ENCODE data around the gene PIGS. TPM values are rescaled to one million over a fixed set of nuclear protein-coding genes. Genes with fewer than 3 reads are reported as not detected.
A peak's percentile ranks its signal among the peaks of the same experiment; 100 is the strongest.

The PIGS gene
- total and polyA plus RNA-seq, 2 of the 13 experiments (the other 11 are each of a cell fraction or from before 2014, with no cell fraction given): 31.7 to 42.6 TPM

GRCh38 chr17:28598799-28599310, 27.5 kb upstream of the PIGS start, which contains the start of gene SPAG5 (continued):
- TF ChIP-seq, protein P1, sequence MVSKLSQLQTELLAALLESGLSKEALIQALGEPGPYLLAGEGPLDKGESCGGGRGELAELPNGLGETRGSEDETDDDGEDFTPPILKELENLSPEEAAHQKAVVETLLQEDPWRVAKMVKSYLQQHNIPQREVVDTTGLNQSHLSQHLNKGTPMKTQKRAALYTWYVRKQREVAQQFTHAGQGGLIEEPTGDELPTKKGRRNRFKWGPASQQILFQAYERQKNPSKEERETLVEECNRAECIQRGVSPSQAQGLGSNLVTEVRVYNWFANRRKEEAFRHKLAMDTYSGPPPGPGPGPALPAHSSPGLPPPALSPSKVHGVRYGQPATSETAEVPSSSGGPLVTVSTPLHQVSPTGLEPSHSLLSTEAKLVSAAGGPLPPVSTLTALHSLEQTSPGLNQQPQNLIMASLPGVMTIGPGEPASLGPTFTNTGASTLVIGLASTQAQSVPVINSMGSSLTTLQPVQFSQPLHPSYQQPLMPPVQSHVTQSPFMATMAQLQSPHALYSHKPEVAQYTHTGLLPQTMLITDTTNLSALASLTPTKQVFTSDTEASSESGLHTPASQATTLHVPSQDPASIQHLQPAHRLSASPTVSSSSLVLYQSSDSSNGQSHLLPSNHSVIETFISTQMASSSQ (IDR thresholded peaks at IDR 0.05; ENCODE audit: low read depth): no peak
- TF ChIP-seq, protein P1 (CRISPR knock-in tag; IDR thresholded peaks at IDR 0.05; ENCODE audit: borderline replicate concordance): no peak
- TF ChIP-seq, protein P2, sequence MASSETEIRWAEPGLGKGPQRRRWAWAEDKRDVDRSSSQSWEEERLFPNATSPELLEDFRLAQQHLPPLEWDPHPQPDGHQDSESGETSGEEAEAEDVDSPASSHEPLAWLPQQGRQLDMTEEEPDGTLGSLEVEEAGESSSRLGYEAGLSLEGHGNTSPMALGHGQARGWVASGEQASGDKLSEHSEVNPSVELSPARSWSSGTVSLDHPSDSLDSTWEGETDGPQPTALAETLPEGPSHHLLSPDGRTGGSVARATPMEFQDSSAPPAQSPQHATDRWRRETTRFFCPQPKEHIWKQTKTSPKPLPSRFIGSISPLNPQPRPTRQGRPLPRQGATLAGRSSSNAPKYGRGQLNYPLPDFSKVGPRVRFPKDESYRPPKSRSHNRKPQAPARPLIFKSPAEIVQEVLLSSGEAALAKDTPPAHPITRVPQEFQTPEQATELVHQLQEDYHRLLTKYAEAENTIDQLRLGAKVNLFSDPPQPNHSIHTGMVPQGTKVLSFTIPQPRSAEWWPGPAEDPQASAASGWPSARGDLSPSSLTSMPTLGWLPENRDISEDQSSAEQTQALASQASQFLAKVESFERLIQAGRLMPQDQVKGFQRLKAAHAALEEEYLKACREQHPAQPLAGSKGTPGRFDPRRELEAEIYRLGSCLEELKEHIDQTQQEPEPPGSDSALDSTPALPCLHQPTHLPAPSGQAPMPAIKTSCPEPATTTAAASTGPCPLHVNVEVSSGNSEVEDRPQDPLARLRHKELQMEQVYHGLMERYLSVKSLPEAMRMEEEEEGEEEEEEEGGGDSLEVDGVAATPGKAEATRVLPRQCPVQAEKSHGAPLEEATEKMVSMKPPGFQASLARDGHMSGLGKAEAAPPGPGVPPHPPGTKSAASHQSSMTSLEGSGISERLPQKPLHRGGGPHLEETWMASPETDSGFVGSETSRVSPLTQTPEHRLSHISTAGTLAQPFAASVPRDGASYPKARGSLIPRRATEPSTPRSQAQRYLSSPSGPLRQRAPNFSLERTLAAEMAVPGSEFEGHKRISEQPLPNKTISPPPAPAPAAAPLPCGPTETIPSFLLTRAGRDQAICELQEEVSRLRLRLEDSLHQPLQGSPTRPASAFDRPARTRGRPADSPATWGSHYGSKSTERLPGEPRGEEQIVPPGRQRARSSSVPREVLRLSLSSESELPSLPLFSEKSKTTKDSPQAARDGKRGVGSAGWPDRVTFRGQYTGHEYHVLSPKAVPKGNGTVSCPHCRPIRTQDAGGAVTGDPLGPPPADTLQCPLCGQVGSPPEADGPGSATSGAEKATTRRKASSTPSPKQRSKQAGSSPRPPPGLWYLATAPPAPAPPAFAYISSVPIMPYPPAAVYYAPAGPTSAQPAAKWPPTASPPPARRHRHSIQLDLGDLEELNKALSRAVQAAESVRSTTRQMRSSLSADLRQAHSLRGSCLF (CRISPR knock-in tag; IDR thresholded peaks at IDR 0.05; ENCODE audit: borderline replicate concordance): no peak
- TF ChIP-seq ZEB1 (IDR thresholded peaks at IDR 0.05; ENCODE audit: insufficient replicate concordance, low read depth) (no peak), ZNF670 (CRISPR knock-in tag; IDR thresholded peaks at IDR 0.05; ENCODE audit: borderline replicate concordance) (no peak), ZNF724P (CRISPR knock-in tag; IDR thresholded peaks at IDR 0.05; ENCODE audit: borderline replicate concordance) (no peak), STAT5B (CRISPR knock-in tag; IDR thresholded peaks at IDR 0.05) (no peak), NFYB (CRISPR knock-in tag; IDR thresholded peaks at IDR 0.05) (peak; percentile 85), SMAD9 (CRISPR knock-in tag; IDR thresholded peaks at IDR 0.05) (no peak), MYC (CRISPR knock-in tag; IDR thresholded peaks at IDR 0.05; ENCODE audit: borderline replicate concordance) (no peak; the same call in 1 of the 2 replicates), ZNF235 (CRISPR knock-in tag; IDR thresholded peaks at IDR 0.05; ENCODE audit: borderline replicate concordance) (peak; percentile 82; the same call in 1 of the 2 replicates), MEIS2 (CRISPR knock-in tag; IDR thresholded peaks at IDR 0.05) (no peak; the same call in 1 of the 2 replicates), MAX (IDR thresholded peaks at IDR 0.05) (0 out of 2 replicates have a peak, but pooled peaks have one; percentile 34), ZFP36L1 (CRISPR knock-in tag; IDR thresholded peaks at IDR 0.05) (peak; percentile 72), PHF8 (CRISPR knock-in tag; IDR thresholded peaks at IDR 0.05) (peak; percentile 80), ZNF432 (CRISPR knock-in tag; IDR thresholded peaks at IDR 0.05; ENCODE audit: borderline replicate concordance) (no peak)
- TF ChIP-seq, protein P3, sequence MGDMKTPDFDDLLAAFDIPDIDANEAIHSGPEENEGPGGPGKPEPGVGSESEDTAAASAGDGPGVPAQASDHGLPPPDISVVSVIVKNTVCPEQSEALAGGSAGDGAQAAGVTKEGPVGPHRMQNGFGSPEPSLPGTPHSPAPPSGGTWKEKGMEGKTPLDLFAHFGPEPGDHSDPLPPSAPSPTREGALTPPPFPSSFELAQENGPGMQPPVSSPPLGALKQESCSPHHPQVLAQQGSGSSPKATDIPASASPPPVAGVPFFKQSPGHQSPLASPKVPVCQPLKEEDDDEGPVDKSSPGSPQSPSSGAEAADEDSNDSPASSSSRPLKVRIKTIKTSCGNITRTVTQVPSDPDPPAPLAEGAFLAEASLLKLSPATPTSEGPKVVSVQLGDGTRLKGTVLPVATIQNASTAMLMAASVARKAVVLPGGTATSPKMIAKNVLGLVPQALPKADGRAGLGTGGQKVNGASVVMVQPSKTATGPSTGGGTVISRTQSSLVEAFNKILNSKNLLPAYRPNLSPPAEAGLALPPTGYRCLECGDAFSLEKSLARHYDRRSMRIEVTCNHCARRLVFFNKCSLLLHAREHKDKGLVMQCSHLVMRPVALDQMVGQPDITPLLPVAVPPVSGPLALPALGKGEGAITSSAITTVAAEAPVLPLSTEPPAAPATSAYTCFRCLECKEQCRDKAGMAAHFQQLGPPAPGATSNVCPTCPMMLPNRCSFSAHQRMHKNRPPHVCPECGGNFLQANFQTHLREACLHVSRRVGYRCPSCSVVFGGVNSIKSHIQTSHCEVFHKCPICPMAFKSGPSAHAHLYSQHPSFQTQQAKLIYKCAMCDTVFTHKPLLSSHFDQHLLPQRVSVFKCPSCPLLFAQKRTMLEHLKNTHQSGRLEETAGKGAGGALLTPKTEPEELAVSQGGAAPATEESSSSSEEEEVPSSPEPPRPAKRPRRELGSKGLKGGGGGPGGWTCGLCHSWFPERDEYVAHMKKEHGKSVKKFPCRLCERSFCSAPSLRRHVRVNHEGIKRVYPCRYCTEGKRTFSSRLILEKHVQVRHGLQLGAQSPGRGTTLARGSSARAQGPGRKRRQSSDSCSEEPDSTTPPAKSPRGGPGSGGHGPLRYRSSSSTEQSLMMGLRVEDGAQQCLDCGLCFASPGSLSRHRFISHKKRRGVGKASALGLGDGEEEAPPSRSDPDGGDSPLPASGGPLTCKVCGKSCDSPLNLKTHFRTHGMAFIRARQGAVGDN (CRISPR knock-in tag; IDR thresholded peaks at IDR 0.05): peak; percentile 74
